ENCODE measurements around the gene CARD10.

- no peak for TF ChIP-seq CTCF (IDR thresholded peaks at IDR 0.05; ENCODE audit: low read depth, low read length)
- TF ChIP-seq POLR2A (IDR thresholded peaks at IDR 0.05; ENCODE audit: extremely low read depth, insufficient read length), result no peak
- TF ChIP-seq MYC (IDR thresholded peaks at IDR 0.05; ENCODE audit: low read depth, low read length), result no peak
- TF ChIP-seq MAX (IDR thresholded peaks at IDR 0.05; ENCODE audit: low read depth, low read length), result no peak
These were observed 36.2 kb downstream of the CARD10 start for GRCh38 chr22:37483050-37483449.
